ENCODE results near the gene CCL7.

Gene CCL7

DNA sequence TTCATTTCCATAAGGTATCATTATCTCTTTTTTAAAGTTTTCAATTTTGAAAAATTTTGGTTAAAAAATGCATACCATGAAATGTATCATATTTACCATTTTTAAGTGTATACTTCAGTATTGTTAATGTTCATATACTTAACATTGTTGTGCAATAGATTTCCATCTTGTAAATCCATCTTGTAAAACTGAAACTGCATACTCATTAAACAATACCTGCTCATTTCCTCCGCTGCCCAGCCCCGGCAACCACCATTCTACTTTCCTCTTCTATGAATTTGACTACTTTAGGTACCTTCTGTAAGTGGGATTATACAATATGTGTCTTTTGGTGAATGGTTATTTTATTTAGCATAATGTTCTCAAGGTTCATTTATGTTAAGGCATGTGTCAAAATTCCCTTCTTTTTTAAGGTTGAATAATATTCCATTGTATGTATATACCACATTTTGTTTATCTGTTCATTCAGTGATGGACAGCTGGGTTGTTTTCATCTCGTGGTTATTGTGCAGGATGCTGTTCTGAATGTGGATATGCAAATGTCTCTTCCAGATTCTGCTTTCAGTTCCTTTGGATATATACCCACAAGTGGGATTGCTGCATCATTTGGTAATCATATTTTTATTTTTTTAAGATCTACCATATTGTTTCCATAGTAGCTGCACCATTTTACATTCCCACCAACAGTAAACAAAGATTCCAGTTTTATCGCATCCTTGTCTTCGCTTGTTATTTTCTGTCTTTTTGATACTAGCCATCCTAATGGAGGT lies 8.3 kb upstream of the CCL7 start:
- H3K9ac ChIP-seq = no peak overlapping the region
- no peak overlapping the region for H3K27ac ChIP-seq
- no peaks in the 10 kb centered on the region for H3K79me2 ChIP-seq
- no peak overlapping the region for H2AFZ ChIP-seq
- no peaks in the 10 kb centered on the region for H3K27me3 ChIP-seq (ENCODE audit: control insufficient read depth, insufficient read depth, low read length)
- H3K4me2 ChIP-seq (ENCODE audit: low read length) = no peak overlapping the region
- TF ChIP-seq CTCF (IDR thresholded peaks at IDR 0.05) = no peak
- H3K4me1 ChIP-seq = no peaks in the 10 kb centered on the region
- H3K36me3 ChIP-seq (ENCODE audit: control insufficient read depth, insufficient read depth, low read length) = no peaks in the 10 kb centered on the region
- H3K4me3 ChIP-seq (ENCODE audit: low read depth, low read length) = no peak overlapping the region
- H3K9me3 ChIP-seq (ENCODE audit: control insufficient read depth, low read length) = no peaks in the 10 kb centered on the region

DNA sequence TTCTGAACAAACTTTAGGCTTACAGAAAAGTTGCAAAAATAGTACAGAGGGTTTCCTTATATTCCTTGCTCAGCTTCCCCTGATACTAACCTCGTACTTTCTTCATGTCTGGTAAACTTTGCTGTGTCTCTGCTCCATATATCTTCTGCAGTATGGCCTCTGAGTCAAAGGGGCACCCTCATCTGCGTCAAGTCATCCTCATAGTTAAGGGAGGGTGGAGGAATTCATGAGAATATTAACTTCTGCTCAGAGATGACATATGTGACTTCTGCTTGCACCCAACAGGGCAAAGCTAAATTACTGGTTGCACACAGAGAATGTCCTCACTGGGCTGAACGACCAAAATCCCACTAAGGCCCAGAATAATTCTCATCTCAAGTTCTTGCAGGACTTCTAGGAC lies 4.3 kb upstream of the CCL7 start:
- Histone ChIP-seq H3K27ac (no peak overlapping the region), H3K9ac (no peak overlapping the region), H3K4me2 (ENCODE audit: low read length) (no peak overlapping the region), H3K27me3 (ENCODE audit: control insufficient read depth, insufficient read depth, low read length) (no peaks in the 10 kb centered on the region), H3K9me3 (ENCODE audit: control insufficient read depth, low read length) (no peaks in the 10 kb centered on the region), H2AFZ (no peak overlapping the region), H3K4me1 (no peaks in the 10 kb centered on the region), H3K36me3 (ENCODE audit: control insufficient read depth, insufficient read depth, low read length) (no peaks in the 10 kb centered on the region), H3K4me3 (ENCODE audit: low read depth, low read length) (no peak overlapping the region), H3K79me2 (no peaks in the 10 kb centered on the region)
- no peak for TF ChIP-seq CTCF (IDR thresholded peaks at IDR 0.05)

DNA sequence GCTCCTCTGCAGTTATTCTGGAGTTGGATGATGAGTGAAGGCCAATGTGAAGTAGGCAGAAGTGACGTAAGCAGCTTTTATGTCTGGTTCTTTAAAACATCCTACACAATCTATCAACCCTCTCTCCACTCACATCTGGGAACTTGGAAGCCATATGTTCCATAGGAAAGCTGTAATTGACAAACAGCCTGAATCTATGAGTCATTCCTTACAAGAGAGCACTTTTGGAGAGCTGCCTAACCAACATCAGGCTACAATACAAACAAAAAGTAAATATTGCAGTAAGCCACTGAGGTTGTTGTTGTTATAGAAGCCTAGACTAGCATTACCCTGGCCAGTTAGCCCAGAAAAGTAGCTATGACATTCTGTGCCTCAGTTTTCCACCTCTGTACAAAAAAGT lies 5.9 kb downstream of the CCL7 start:
- Histone ChIP-seq H3K4me3 (ENCODE audit: low read depth, low read length) (no peak overlapping the region), H3K4me1 (no peaks in the 10 kb centered on the region), H3K9me3 (ENCODE audit: control insufficient read depth, low read length) (no peaks in the 10 kb centered on the region), H3K79me2 (no peaks in the 10 kb centered on the region), H3K36me3 (ENCODE audit: control insufficient read depth, insufficient read depth, low read length) (no peaks in the 10 kb centered on the region), H2AFZ (no peak overlapping the region), H3K9ac (no peak overlapping the region), H3K27me3 (ENCODE audit: control insufficient read depth, insufficient read depth, low read length) (no peaks in the 10 kb centered on the region), H3K27ac (no peak overlapping the region), H3K4me2 (ENCODE audit: low read length) (no peak overlapping the region)
- no peak for TF ChIP-seq CTCF (IDR thresholded peaks at IDR 0.05)

- Histone ChIP-seq H3K9ac (no peak overlapping the region), H2AFZ (no peak overlapping the region), H3K4me2 (ENCODE audit: low read length) (no peak overlapping the region), H3K79me2 (no peaks in the 10 kb centered on the region), H3K27ac (no peak overlapping the region), H3K9me3 (ENCODE audit: control insufficient read depth, low read length) (no peaks in the 10 kb centered on the region), H3K4me1 (no peaks in the 10 kb centered on the region), H3K4me3 (ENCODE audit: low read depth, low read length) (no peak overlapping the region), H3K36me3 (ENCODE audit: control insufficient read depth, insufficient read depth, low read length) (no peaks in the 10 kb centered on the region), H3K27me3 (ENCODE audit: control insufficient read depth, insufficient read depth, low read length) (no peaks in the 10 kb centered on the region)
- TF ChIP-seq CTCF (IDR thresholded peaks at IDR 0.05) = no peak
Observed at GRCh38 chr17:34276826-34277225, 6.8 kb downstream of the CCL7 start.

DNA sequence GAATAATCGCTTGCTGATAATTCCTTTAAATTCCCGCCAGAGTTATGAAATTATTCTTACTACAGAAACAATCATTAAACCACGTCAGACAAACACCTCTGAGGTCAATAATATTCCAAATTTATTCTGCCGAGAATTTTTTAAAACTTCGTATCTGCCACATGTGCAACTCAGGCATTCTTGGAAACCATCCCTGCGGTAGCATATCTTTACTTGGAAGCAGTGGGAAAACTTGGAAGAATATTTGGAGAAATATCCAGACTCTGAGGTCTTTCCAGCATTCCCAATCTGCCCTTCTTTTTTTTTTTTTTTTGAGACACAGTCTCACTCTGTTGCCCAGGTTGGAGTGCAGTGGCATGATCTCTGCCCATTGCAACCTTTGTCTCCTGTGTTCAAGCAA lies 13.6 kb downstream of the CCL7 start:
- H3K9me3 ChIP-seq (ENCODE audit: control insufficient read depth, low read length) = no peaks in the 10 kb centered on the region
- TF ChIP-seq CTCF (IDR thresholded peaks at IDR 0.05) = no peak
- no peaks in the 10 kb centered on the region for H3K36me3 ChIP-seq (ENCODE audit: control insufficient read depth, insufficient read depth, low read length)
- no peak overlapping the region for H3K4me3 ChIP-seq (ENCODE audit: low read depth, low read length)
- no peak overlapping the region for H3K9ac ChIP-seq
- no peak overlapping the region for H3K27ac ChIP-seq
- no peaks in the 10 kb centered on the region for H3K4me1 ChIP-seq
- H3K4me2 ChIP-seq (ENCODE audit: low read length) = no peak overlapping the region
- no peaks in the 10 kb centered on the region for H3K79me2 ChIP-seq
- no peaks in the 10 kb centered on the region for H3K27me3 ChIP-seq (ENCODE audit: control insufficient read depth, insufficient read depth, low read length)
- H2AFZ ChIP-seq = no peak overlapping the region
